ENCODE measurements around the gene ZNF474. TPM values are rescaled to one million over a fixed set of nuclear protein-coding genes. Genes with fewer than 3 reads are reported as not detected.
A peak's percentile ranks its signal among the peaks of the same experiment; 100 is the strongest.

The ZNF474 gene
- total RNA-seq, 1 experiment from 2014 or later, result 0.36 TPM

- no peaks in the 10 kb centered on the region for H3F3A ChIP-seq (ENCODE audit: low read length, unreplicated experiment)
- intact Hi-C loops (cut with micrococcal nuclease), result no loop called here
- peak overlapping the region; percentile 81 for H3K27ac ChIP-seq (ENCODE audit: low read length)
- BruUV-seq (replicated peaks), result no TSS peak
- H3K79me2 ChIP-seq (ENCODE audit: low read length), result no peaks in the 10 kb centered on the region
- no peaks in the 10 kb centered on the region for H3K27me3 ChIP-seq (ENCODE audit: low read length)
- H3K36me3 ChIP-seq (ENCODE audit: low read depth, low read length), result no peaks in the 10 kb centered on the region
- CTCF ChIA-PET, result no interaction called here
- TF ChIP-seq CTCF (conservative IDR thresholded peaks at IDR 0.05; ENCODE audit: low read depth, low read length), result no peak
- no peak for TF ChIP-seq EZH2phosphoT487 (IDR thresholded peaks at IDR 0.05; ENCODE audit: borderline replicate concordance, low read length)
- no peak for TF ChIP-seq EZH2 (IDR thresholded peaks at IDR 0.05; ENCODE audit: low read length, unreplicated experiment)
- no peaks in the 10 kb centered on the region for H4K20me1 ChIP-seq (ENCODE audit: low read length)
- H3K4me1 ChIP-seq (ENCODE audit: insufficient read depth, low read length), result peaks cover 13% of the 10 kb centered on the region; the same call in 1 of the 2 replicates
- DNase-seq (peak; percentile 69), ATAC-seq (peak; percentile 22; the same call in 1 of the 2 replicates)
- no peak overlapping the region for H3K4me3 ChIP-seq (ENCODE audit: low read length)
- H3K9me2 ChIP-seq (replicated peaks; ENCODE audit: low read length), result no peaks in the 10 kb centered on the region
- 0 out of 2 replicates have a peak overlapping the region, but pooled peaks have one; percentile 5 for H3K4me2 ChIP-seq (ENCODE audit: low read length)
- no peaks in the 10 kb centered on the region for H3K9me3 ChIP-seq (ENCODE audit: low read length)
- POLR2A ChIA-PET (ENCODE audit: unreplicated experiment), result no interaction called here
- 0 out of 2 replicates have a peak overlapping the region, but pooled peaks have one; percentile 6 for H2AFZ ChIP-seq (ENCODE audit: low read length)
- H3K9ac ChIP-seq (ENCODE audit: low read length), result peak overlapping the region; percentile 31; the same call in 1 of the 2 replicates
Observed at GRCh38 chr5:122142480-122143164, 13.3 kb downstream of the ZNF474 start.

GRCh38 chr5:122144236-122144635, 14.9 kb downstream of the ZNF474 start:
- no peak for DNase-seq

More at GRCh38 chr5:122144236-122144635, 14.9 kb downstream of the ZNF474 start:
- TF ChIP-seq EZH2 (IDR thresholded peaks at IDR 0.05; ENCODE audit: low read length, unreplicated experiment) (no peak), CTCF (conservative IDR thresholded peaks at IDR 0.05; ENCODE audit: low read depth, low read length) (no peak), EZH2phosphoT487 (IDR thresholded peaks at IDR 0.05; ENCODE audit: borderline replicate concordance, low read length) (no peak)
- CTCF ChIA-PET, result no interaction called here
- no peaks in the 10 kb centered on the region for H3K79me2 ChIP-seq (ENCODE audit: low read length)
- H3K9ac ChIP-seq (ENCODE audit: low read length), result no peak overlapping the region
- no peaks in the 10 kb centered on the region for H3K9me2 ChIP-seq (replicated peaks; ENCODE audit: low read length)
- no peak overlapping the region for H3K4me3 ChIP-seq (ENCODE audit: low read length)
- no peaks in the 10 kb centered on the region for H3K9me3 ChIP-seq (ENCODE audit: low read length)
- no peaks in the 10 kb centered on the region for H3F3A ChIP-seq (ENCODE audit: low read length, unreplicated experiment)
- no peaks in the 10 kb centered on the region for H4K20me1 ChIP-seq (ENCODE audit: low read length)
- ATAC-seq, result no peak
- no peak overlapping the region for H3K27ac ChIP-seq (ENCODE audit: low read length)
- no TSS peak for BruUV-seq (replicated peaks)
- H3K27me3 ChIP-seq (ENCODE audit: low read length), result no peaks in the 10 kb centered on the region
- no peaks in the 10 kb centered on the region for H3K36me3 ChIP-seq (ENCODE audit: low read depth, low read length)
- H2AFZ ChIP-seq (ENCODE audit: low read length), result no peak overlapping the region
- no peak overlapping the region for H3K4me2 ChIP-seq (ENCODE audit: low read length)
- peaks cover 13% of the 10 kb centered on the region; the same call in 1 of the 2 replicates for H3K4me1 ChIP-seq (ENCODE audit: insufficient read depth, low read length)
- intact Hi-C loops (cut with micrococcal nuclease), result no loop called here
- POLR2A ChIA-PET (ENCODE audit: unreplicated experiment), result no interaction called here

Data from PC-3 (cell line).